HG03565 (cell line): Measurements from ENCODE around the gene RAD23B.
A peak's percentile ranks its signal among the peaks of the same experiment; 100 is the strongest.
"Not testable (repeated sequence)": the region's sequence is repeated elsewhere in the genome, so short reads cannot be mapped to it uniquely, and the experiment has no call there.

Experiments
- ATAC-seq: cut with Tn5 transposase; IDR thresholded peaks from one replicate; pipeline ENCODE4 v1.9.1; 2021; ENCODE audit warnings: mild to moderate bottlenecking, moderate library complexity; ENCODE audit not compliant: unreplicated experiment

Gene RAD23B

GRCh38 chr9:107282759-107283622, at the start of gene RAD23B:
Gene RAD23B (plus strand): TSS chr9:107283279. CDS start chr9:107283630, 351 bp downstream.
- ATAC-seq: peak; percentile 80

GRCh38 chr9:107235765-107236442, 47.2 kb upstream of the RAD23B start:
- ATAC-seq: no peak

- no peak for ATAC-seq
Observed at GRCh38 chr9:107237873-107238272, 45.2 kb upstream of the RAD23B start.

- no peak for ATAC-seq
Observed at GRCh38 chr9:107239474-107239873, 43.6 kb upstream of the RAD23B start.

- no peak for ATAC-seq
Observed at GRCh38 chr9:107240260-107240659, 42.8 kb upstream of the RAD23B start.

GRCh38 chr9:107242073-107243030, 40.7 kb upstream of the RAD23B start:
- ATAC-seq: no peak

- peak; percentile 81 for ATAC-seq
Observed at GRCh38 chr9:107243742-107244141, 39.3 kb upstream of the RAD23B start.

GRCh38 chr9:107246259-107247254, 36.5 kb upstream of the RAD23B start:
- no peak for ATAC-seq

GRCh38 chr9:107248714-107249113, 34.4 kb upstream of the RAD23B start:
- no peak for ATAC-seq

GRCh38 chr9:107249131-107249533, 33.9 kb upstream of the RAD23B start:
- no peak for ATAC-seq

GRCh38 chr9:107249665-107250285, 33.3 kb upstream of the RAD23B start:
- ATAC-seq: no peak

GRCh38 chr9:107251756-107252322, 31.2 kb upstream of the RAD23B start:
- ATAC-seq: no peak

- no peak for ATAC-seq
Observed at GRCh38 chr9:107258919-107259318, 24.2 kb upstream of the RAD23B start.

- not testable (repeated sequence) for ATAC-seq
Observed at GRCh38 chr9:107259751-107260313, 23.2 kb upstream of the RAD23B start.

GRCh38 chr9:107260437-107261081, 22.5 kb upstream of the RAD23B start:
- ATAC-seq: peak; percentile 100

GRCh38 chr9:107261106-107261505, 22.0 kb upstream of the RAD23B start:
- no peak for ATAC-seq

GRCh38 chr9:107263289-107263688, 19.8 kb upstream of the RAD23B start:
- no peak for ATAC-seq
